Mucosa of stomach (tissue), 1 donor: Measurements from ENCODE around the gene NFAM1.

Experiments used
- H3K27me3 ChIP-seq: one replicate; pipeline ENCODE4 v1.7.0; 2013; ENCODE audit warnings: mild to moderate bottlenecking, low read length; ENCODE audit not compliant: control insufficient read depth, insufficient read depth
- H3K36me3 ChIP-seq: one replicate; pipeline ENCODE4 v1.7.0; 2013; ENCODE audit warnings: low read length; ENCODE audit not compliant: control insufficient read depth, insufficient read depth
- H3K4me1 ChIP-seq: one replicate; pipeline ENCODE4 v1.7.0; 2013; ENCODE audit warnings: mild to moderate bottlenecking, low read length; ENCODE audit not compliant: control insufficient read depth, insufficient read depth
- H3K4me3 ChIP-seq: one replicate; pipeline ENCODE4 v1.7.0; 2013; ENCODE audit warnings: low read length
- H3K9ac ChIP-seq: one replicate; pipeline ENCODE4 v1.7.0; 2013; ENCODE audit warnings: mild to moderate bottlenecking, low read length, moderate library complexity
- H3K9me3 ChIP-seq: one replicate; pipeline ENCODE4 v1.7.0; 2013; ENCODE audit warnings: mild to moderate bottlenecking, low read length, moderate library complexity; ENCODE audit not compliant: control insufficient read depth
- donor health status: Pancreatic carcinoma.

The NFAM1 gene

GRCh38 chr22:42432020-42432596 is at the start of gene NFAM1:
Gene NFAM1 (minus strand): TSS chr22:42432403. CDS start chr22:42432357, 46 bp downstream.
- H3K9ac ChIP-seq = no peak within 1 kb of the TSS
- peaks cover 23% of the 10 kb centered on the region for H3K27me3 ChIP-seq
- peaks cover 5% of the 10 kb centered on the region for H3K4me1 ChIP-seq
- no peaks in the 10 kb centered on the region for H3K36me3 ChIP-seq
- H3K9me3 ChIP-seq = no peaks in the 10 kb centered on the region
- H3K4me3 ChIP-seq = no peak within 1 kb of the TSS

- H3K9me3 ChIP-seq = no peaks in the 10 kb centered on the region
- H3K4me1 ChIP-seq = no peaks in the 10 kb centered on the region
- no peaks in the 10 kb centered on the region for H3K36me3 ChIP-seq
- no peaks in the 10 kb centered on the region for H3K27me3 ChIP-seq
- H3K9ac ChIP-seq = no peak overlapping the region
- H3K4me3 ChIP-seq = no peak overlapping the region
These were observed 42.9 kb upstream of the NFAM1 start for GRCh38 chr22:42475122-42475521.

- no peak overlapping the region for H3K9ac ChIP-seq
- peaks cover 2% of the 10 kb centered on the region for H3K27me3 ChIP-seq
- no peak overlapping the region for H3K4me3 ChIP-seq
- no peaks in the 10 kb centered on the region for H3K36me3 ChIP-seq
- no peaks in the 10 kb centered on the region for H3K9me3 ChIP-seq
- H3K4me1 ChIP-seq = no peaks in the 10 kb centered on the region
These were observed 41.4 kb upstream of the NFAM1 start for GRCh38 chr22:42473484-42474193.

GRCh38 chr22:42472671-42473070 is 40.5 kb upstream of the NFAM1 start:
- H3K9ac ChIP-seq = no peak overlapping the region
- H3K27me3 ChIP-seq = peaks cover 4% of the 10 kb centered on the region

GRCh38 chr22:42471441-42471840 is 39.2 kb upstream of the NFAM1 start:
- Histone ChIP-seq H3K27me3 (peaks cover 4% of the 10 kb centered on the region), H3K9ac (no peak overlapping the region), H3K36me3 (no peaks in the 10 kb centered on the region), H3K4me1 (no peaks in the 10 kb centered on the region), H3K4me3 (no peak overlapping the region), H3K9me3 (no peaks in the 10 kb centered on the region)

More at GRCh38 chr22:42472671-42473070, 40.5 kb upstream of the NFAM1 start:
- Histone ChIP-seq H3K9me3 (no peaks in the 10 kb centered on the region), H3K4me1 (no peaks in the 10 kb centered on the region), H3K4me3 (no peak overlapping the region), H3K36me3 (no peaks in the 10 kb centered on the region)

GRCh38 chr22:42470366-42471082 is 38.3 kb upstream of the NFAM1 start:
- Histone ChIP-seq H3K9ac (no peak overlapping the region), H3K9me3 (no peaks in the 10 kb centered on the region)

GRCh38 chr22:42468841-42469240 is 36.6 kb upstream of the NFAM1 start:
- Histone ChIP-seq H3K9ac (no peak overlapping the region), H3K9me3 (no peaks in the 10 kb centered on the region), H3K36me3 (no peaks in the 10 kb centered on the region), H3K4me3 (no peak overlapping the region), H3K27me3 (peaks cover 4% of the 10 kb centered on the region), H3K4me1 (no peaks in the 10 kb centered on the region)

More at GRCh38 chr22:42470366-42471082, 38.3 kb upstream of the NFAM1 start:
- no peaks in the 10 kb centered on the region for H3K36me3 ChIP-seq
- H3K4me3 ChIP-seq = no peak overlapping the region
- H3K27me3 ChIP-seq = peaks cover 4% of the 10 kb centered on the region
- no peaks in the 10 kb centered on the region for H3K4me1 ChIP-seq

GRCh38 chr22:42462016-42462415 is 29.8 kb upstream of the NFAM1 start:
- no peak overlapping the region for H3K9ac ChIP-seq

GRCh38 chr22:42461511-42461910 is 29.3 kb upstream of the NFAM1 start:
- peaks cover 6% of the 10 kb centered on the region for H3K27me3 ChIP-seq
- no peak overlapping the region for H3K4me3 ChIP-seq
- H3K36me3 ChIP-seq = no peaks in the 10 kb centered on the region
- H3K9ac ChIP-seq = no peak overlapping the region
- H3K9me3 ChIP-seq = no peaks in the 10 kb centered on the region
- H3K4me1 ChIP-seq = peaks cover 10% of the 10 kb centered on the region

More at GRCh38 chr22:42462016-42462415, 29.8 kb upstream of the NFAM1 start:
- Histone ChIP-seq H3K4me1 (peaks cover 10% of the 10 kb centered on the region), H3K27me3 (peaks cover 6% of the 10 kb centered on the region), H3K4me3 (no peak overlapping the region), H3K36me3 (no peaks in the 10 kb centered on the region), H3K9me3 (no peaks in the 10 kb centered on the region)

GRCh38 chr22:42459287-42460063 is 27.3 kb upstream of the NFAM1 start:
- Histone ChIP-seq H3K9ac (no peak overlapping the region), H3K27me3 (peaks cover 6% of the 10 kb centered on the region), H3K4me1 (peaks cover 10% of the 10 kb centered on the region), H3K4me3 (no peak overlapping the region), H3K36me3 (no peaks in the 10 kb centered on the region), H3K9me3 (no peaks in the 10 kb centered on the region)

- H3K4me1 ChIP-seq = no peaks in the 10 kb centered on the region
- no peaks in the 10 kb centered on the region for H3K36me3 ChIP-seq
- H3K4me3 ChIP-seq = no peak overlapping the region
- no peaks in the 10 kb centered on the region for H3K27me3 ChIP-seq
- no peak overlapping the region for H3K9ac ChIP-seq
- no peaks in the 10 kb centered on the region for H3K9me3 ChIP-seq
These were observed 20.7 kb upstream of the NFAM1 start for GRCh38 chr22:42452916-42453315.
